Liver (tissue), 9 donors: ENCODE measurements around the gene STXBP6. TPM values are rescaled to one million over a fixed set of nuclear protein-coding genes. Genes with fewer than 3 reads are reported as not detected.

Experiments used
- DNase-seq: peaks from one replicate; pipeline ENCODE4 v3.0.0-alpha.2; 2017; ENCODE audit warnings: low spot score
- H3K27ac ChIP-seq, 2 donors: one replicate each; pipeline ENCODE4 v1.7.0; 2013; ENCODE audit warnings: inconsistent platforms in 2 of 2, low read length in 2 of 2, control low read depth in 1 of 2, low read depth in 1 of 2, mild to moderate bottlenecking in 1 of 2
- H3K27me3 ChIP-seq, 4 donors: one replicate each; pipeline versions ENCODE4 v1.6.1 to v1.7.0; 2013; ENCODE audit warnings: low read length in 3 of 4, inconsistent platforms in 1 of 4, mild to moderate bottlenecking in 1 of 4, moderate library complexity in 1 of 4; ENCODE audit not compliant: control insufficient read depth in 4 of 4, insufficient read depth in 4 of 4
- H3K36me3 ChIP-seq, 4 donors: one replicate each; pipeline versions ENCODE4 v1.6.1 to v1.7.0; 2013; ENCODE audit warnings: low read length in 3 of 4, mild to moderate bottlenecking in 3 of 4, low read depth in 1 of 4, moderate library complexity in 1 of 4; ENCODE audit not compliant: control insufficient read depth in 4 of 4, insufficient read depth in 3 of 4
- H3K4me1 ChIP-seq, 4 donors: one replicate each; pipeline versions ENCODE4 v1.6.1 to v1.7.0; 2013; ENCODE audit warnings: low read length in 3 of 4, mild to moderate bottlenecking in 3 of 4, moderate library complexity in 1 of 4; ENCODE audit not compliant: control insufficient read depth in 4 of 4, insufficient read depth in 4 of 4
- H3K4me3 ChIP-seq, 3 donors: one replicate each; pipeline versions ENCODE4 v1.6.1 to v1.7.0; 2013; ENCODE audit warnings: low read length in 3 of 3, control low read depth in 1 of 3, low read depth in 1 of 3, mild to moderate bottlenecking in 1 of 3
- H3K9ac ChIP-seq, 2 donors: one replicate each; pipeline ENCODE4 v1.7.0; 2013; ENCODE audit warnings: low read length in 2 of 2, mild to moderate bottlenecking in 2 of 2, moderate library complexity in 2 of 2, control low read depth in 1 of 2, low read depth in 1 of 2
- H3K9me3 ChIP-seq, 4 donors: one replicate each; pipeline versions ENCODE4 v1.6.1 to v1.7.0; 2013; ENCODE audit warnings: low read length in 3 of 4; ENCODE audit not compliant: control insufficient read depth in 4 of 4
- CTCF ChIP-seq: fragments of 150-350 bp; IDR thresholded peaks from 2 replicates; pipeline ENCODE4 v1.5.1; 2017; ENCODE audit warnings: improper control_type of control experiment, low read depth, low read length; ENCODE audit not compliant: missing input control
- EGR1 ChIP-seq, 2 donors: IDR thresholded peaks; 2 replicates each; pipeline ENCODE4 v1.6.1; 2016 to 2018; ENCODE audit warnings: antibody characterized with exemption in 2 of 2, low read depth in 2 of 2
- FOXA2 ChIP-seq: IDR thresholded peaks from 2 replicates; pipeline ENCODE4 v1.6.1; 2016; ENCODE audit warnings: antibody characterized with exemption
- GABPA ChIP-seq, 2 donors: IDR thresholded peaks in 1 of 2; conservative IDR thresholded peaks in 1 of 2; 2 replicates each; pipeline ENCODE4 v1.6.1; 2016; ENCODE audit warnings: antibody characterized with exemption in 2 of 2, mild to moderate bottlenecking in 1 of 2, moderate library complexity in 1 of 2
- HNF4A ChIP-seq, 2 donors: conservative IDR thresholded peaks; 2 replicates each; pipeline ENCODE4 v1.6.1; 2016; ENCODE audit warnings: antibody characterized with exemption in 2 of 2, mild to moderate bottlenecking in 2 of 2
- HNF4G ChIP-seq: IDR thresholded peaks from 2 replicates; pipeline ENCODE4 v1.6.1; 2016; ENCODE audit warnings: antibody characterized with exemption
- JUND ChIP-seq, 2 donors: IDR thresholded peaks; 2 replicates each; pipeline ENCODE4 v1.6.1; 2016; ENCODE audit warnings: antibody characterized with exemption in 2 of 2
- NR2F2 ChIP-seq: IDR thresholded peaks from 2 replicates; pipeline ENCODE4 v1.6.1; 2016; ENCODE audit warnings: antibody characterized with exemption
- RAD21 ChIP-seq, 2 donors: IDR thresholded peaks; 2 replicates each; pipeline ENCODE4 v1.6.1; 2016; ENCODE audit warnings: antibody characterized with exemption in 2 of 2, mild to moderate bottlenecking in 2 of 2
- REST ChIP-seq: IDR thresholded peaks from 2 replicates; pipeline ENCODE4 v1.6.1; 2016; ENCODE audit warnings: antibody characterized with exemption, mild to moderate bottlenecking
- RXRA ChIP-seq, 2 donors: IDR thresholded peaks; 2 replicates each; pipeline ENCODE4 v1.6.1; 2017 to 2018; ENCODE audit warnings: antibody characterized with exemption in 2 of 2, mild to moderate bottlenecking in 1 of 2
- SP1 ChIP-seq: IDR thresholded peaks from 2 replicates; pipeline ENCODE4 v1.6.1; 2018; ENCODE audit warnings: antibody characterized with exemption, mild to moderate bottlenecking
- TAF1 ChIP-seq: conservative IDR thresholded peaks from 2 replicates; pipeline ENCODE4 v1.6.1; 2016; ENCODE audit warnings: antibody characterized with exemption, mild to moderate bottlenecking
- YY1 ChIP-seq: IDR thresholded peaks from 2 replicates; pipeline ENCODE4 v1.6.1; 2016; ENCODE audit warnings: antibody characterized with exemption, mild to moderate bottlenecking
- ZBTB33 ChIP-seq: IDR thresholded peaks from 2 replicates; pipeline ENCODE4 v1.6.1; 2016; ENCODE audit warnings: antibody characterized with exemption
- WGBS: extraction: QIAGEN DNeasy Blood & Tissue Kit; methylation state at CpG from one replicate; pipeline ENCODE4 v1.1.7; 2013; 5-methylcytosine and 5-hydroxymethylcytosine counted together
- polyA plus RNA-seq, 2 donors: library from polyadenylated mRNA; stranded (reverse) in 1 of 2; unstranded in 1 of 2; fragments of 200-250 nt in 1 of 2; fragments of >200 nt in 1 of 2; fragmentation: Nextera tagmentation in 1 of 2; extraction: Ambion mirVana in 1 of 2; gene quantifications; one replicate each; pipeline versions ENCODE4 v1.2.1 to v1.2.3, GENCODE V29; 2013 to 2015
- total RNA-seq, 2 donors: library from RNA; depleted of rRNA; stranded (reverse); fragments of >200 nt; gene quantifications; one replicate each; pipeline ENCODE4 v1.2.3, GENCODE V29; 2014
- donor health status: healthy.
- donor health status: healthy.
- donor health status: healthy.
- donor health status: healthy.
- donor health status: healthy.

Gene STXBP6
- total and polyA plus RNA-seq, 4 donors = 1.4 to 3.8 (median 1.8) TPM

GRCh38 chr14:24795406-24795805 is 254.5 kb downstream of the STXBP6 start:
- no peaks in the 10 kb centered on the region for H3K4me1 ChIP-seq
- DNase-seq = no peak
- no peaks in the 10 kb centered on the region for H3K27me3 ChIP-seq
- no peak overlapping the region for H3K9ac ChIP-seq
- H3K36me3 ChIP-seq = no peaks in the 10 kb centered on the region
- H3K27ac ChIP-seq = no peak overlapping the region
- H3K9me3 ChIP-seq = no peaks in the 10 kb centered on the region
- no peak overlapping the region for H3K4me3 ChIP-seq
- whole genome bisulfite sequencing = 87% methylated on average over 5 of the region's 5 CpGs
- no peak for TF ChIP-seq EGR1 (IDR thresholded peaks at IDR 0.05; ENCODE audit: low read depth in 2 of 2)
- TF ChIP-seq REST = no peak
- TF ChIP-seq SP1 = no peak
- no peak for TF ChIP-seq FOXA2
- no peak for TF ChIP-seq TAF1
- TF ChIP-seq RAD21 (IDR thresholded peaks at IDR 0.05) = no peak
- no peak for TF ChIP-seq HNF4A (conservative IDR thresholded peaks at IDR 0.05)

- Histone ChIP-seq H3K4me1 (no peaks in the 10 kb centered on the region), H3K9ac (no peak overlapping the region), H3K4me3 (no peak overlapping the region), H3K36me3 (no peaks in the 10 kb centered on the region), H3K9me3 (no peaks in the 10 kb centered on the region), H3K27ac (no peak overlapping the region), H3K27me3 (no peaks in the 10 kb centered on the region)
- 88% methylated on average over 10 of the region's 10 CpGs for WGBS
- TF ChIP-seq CTCF (no peak), HNF4A (conservative IDR thresholded peaks at IDR 0.05) (no peak), NR2F2 (no peak), SP1 (no peak)
- DNase-seq = no peak
Observed at GRCh38 chr14:24794644-24795305, 255.2 kb downstream of the STXBP6 start.

- no peak for DNase-seq
- 76% methylated on average over 3 of the region's 3 CpGs for whole genome bisulfite sequencing
- Histone ChIP-seq H3K4me3 (no peak overlapping the region), H3K4me1 (no peaks in the 10 kb centered on the region), H3K27ac (no peak overlapping the region), H3K9me3 (no peaks in the 10 kb centered on the region), H3K9ac (no peak overlapping the region), H3K27me3 (no peaks in the 10 kb centered on the region), H3K36me3 (no peaks in the 10 kb centered on the region)
- TF ChIP-seq ZBTB33 (no peak), HNF4G (no peak), RXRA (IDR thresholded peaks at IDR 0.05) (no peak), SP1 (no peak), FOXA2 (no peak), NR2F2 (no peak), REST (no peak), JUND (IDR thresholded peaks at IDR 0.05) (no peak), GABPA (IDR thresholded peaks at IDR 0.05 in 1 of 2, conservative IDR thresholded peaks at IDR 0.05 in 1 of 2) (no peak), YY1 (no peak), TAF1 (no peak), HNF4A (conservative IDR thresholded peaks at IDR 0.05) (no peak)
Observed at GRCh38 chr14:24790196-24790595, 259.8 kb downstream of the STXBP6 start.
